Jurkat, Clone E6-1 (cell line): ENCODE measurements around the gene PCDHB4.
"Not testable (repeated sequence)": the region's sequence is repeated elsewhere in the genome, so short reads cannot be mapped to it uniquely, and the experiment has no call there.

ENCODE experiments used
- DNase-seq: peaks from one replicate; pipeline ENCODE4 v3.0.0-alpha.2; 2011; ENCODE audit warnings: low read depth, low spot score
- H3K4me3 ChIP-seq: 2 replicates; pipeline ENCODE4 v1.5.1; 2011; ENCODE audit warnings: mild to moderate bottlenecking, low read length, control low read depth, moderate library complexity

The PCDHB4 gene

GRCh38 chr5:141137346-141137745 is 15.7 kb downstream of the PCDHB4 start:
- DNase-seq = not testable (repeated sequence)

DNA sequence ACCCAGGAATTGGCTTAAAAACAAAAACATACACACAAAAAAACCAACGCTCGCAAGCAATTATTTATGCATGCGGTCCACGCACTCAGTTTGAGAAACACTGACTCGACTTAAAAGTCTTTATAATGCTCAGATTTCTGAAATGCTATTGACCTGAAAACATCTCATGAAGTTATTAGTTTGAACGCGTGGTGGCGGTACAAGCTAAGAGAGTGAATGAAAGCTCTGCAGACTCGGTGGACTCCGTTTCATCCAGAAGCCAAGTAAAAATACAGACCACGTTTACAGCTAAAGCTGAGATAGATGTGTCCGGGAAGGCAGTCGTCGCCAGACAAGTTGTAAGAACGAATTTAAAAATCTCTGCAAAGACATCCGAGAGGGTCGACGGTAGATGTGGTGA is 28.2 kb downstream of the PCDHB4 start, which contains the start of gene PCDHB6:
Gene PCDHB6, plus strand, starts transcription at position 246 of the 400 bp plus-strand sequence. CDS start 201 bp downstream, outside the sequence.
- no peak within 1 kb of the TSS for H3K4me3 ChIP-seq
- DNase-seq = no peak

More at GRCh38 chr5:141137346-141137745, 15.7 kb downstream of the PCDHB4 start:
- not testable (repeated sequence) for H3K4me3 ChIP-seq

GRCh38 chr5:141150224-141150992 is 28.8 kb downstream of the PCDHB4 start:
- H3K4me3 ChIP-seq = no peak overlapping the region
- no peak for DNase-seq

GRCh38 chr5:141150993-141151325 is 29.3 kb downstream of the PCDHB4 start:
- H3K4me3 ChIP-seq = no peak overlapping the region
- no peak for DNase-seq

DNA sequence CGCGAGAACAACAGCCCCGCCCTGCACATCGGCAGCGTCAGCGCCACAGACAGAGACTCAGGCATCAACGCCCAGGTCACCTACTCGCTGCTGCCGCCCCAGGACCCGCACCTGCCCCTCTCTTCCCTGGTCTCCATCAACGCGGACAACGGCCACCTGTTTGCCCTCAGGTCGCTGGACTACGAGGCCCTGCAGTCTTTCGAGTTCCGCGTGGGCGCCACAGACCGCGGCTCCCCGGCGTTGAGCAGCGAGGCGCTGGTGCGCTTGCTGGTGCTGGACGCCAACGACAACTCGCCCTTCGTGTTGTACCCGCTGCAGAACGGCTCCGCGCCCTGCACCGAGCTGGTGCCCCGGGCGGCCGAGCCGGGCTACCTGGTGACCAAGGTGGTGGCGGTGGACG is 30.0 kb downstream of the PCDHB4 start:
- not testable (repeated sequence) for DNase-seq, H3K4me3 ChIP-seq

GRCh38 chr5:141152096-141152495 is 30.5 kb downstream of the PCDHB4 start:
- DNase-seq, H3K4me3 ChIP-seq: not testable (repeated sequence)

DNA sequence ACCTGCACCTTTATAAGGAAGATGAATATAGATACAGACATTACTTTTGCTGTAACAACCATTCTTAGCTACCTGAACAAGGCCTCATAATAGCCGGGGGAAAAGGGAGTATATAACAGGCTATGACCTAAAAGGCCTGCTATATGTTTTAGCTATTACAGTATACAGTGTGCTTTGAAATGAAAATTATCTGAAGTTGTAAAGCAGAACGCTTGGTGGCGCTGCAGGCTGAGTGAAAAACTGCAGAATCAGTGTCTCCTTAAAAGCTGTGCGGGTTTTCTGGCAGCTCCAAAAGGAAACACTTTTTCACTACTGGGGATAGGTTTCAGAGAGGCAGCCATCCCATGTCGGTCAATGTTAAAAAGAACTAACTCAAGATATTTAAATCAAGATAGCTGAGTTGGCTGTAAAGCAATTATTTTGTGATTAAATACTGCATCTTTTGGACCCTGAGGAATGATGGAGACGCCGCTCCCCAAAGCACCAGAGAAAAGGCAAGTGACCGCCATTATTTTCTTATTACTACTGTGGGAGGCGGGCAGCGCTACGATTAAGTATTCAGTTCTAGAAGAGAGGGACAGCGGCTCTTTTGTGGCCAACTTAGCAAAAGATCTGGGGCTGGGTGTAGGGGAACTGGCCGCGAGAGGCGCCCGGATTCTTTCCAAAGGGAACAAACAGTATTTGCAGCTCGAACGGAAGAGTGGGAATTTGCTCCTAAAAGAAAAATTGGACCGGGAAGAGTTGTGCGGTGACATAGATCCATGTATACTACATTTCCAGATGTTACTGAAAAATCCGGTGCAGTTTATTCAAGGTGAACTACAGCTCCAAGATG is 34.1 kb downstream of the PCDHB4 start:
- DNase-seq = no peak
- H3K4me3 ChIP-seq = no peak overlapping the region

GRCh38 chr5:141157356-141157755 is 35.7 kb downstream of the PCDHB4 start:
- not testable (repeated sequence) for DNase-seq, H3K4me3 ChIP-seq

GRCh38 chr5:141157901-141158300 is 36.3 kb downstream of the PCDHB4 start:
- H3K4me3 ChIP-seq, DNase-seq: not testable (repeated sequence)

GRCh38 chr5:141172381-141173204 is 51.0 kb downstream of the PCDHB4 start, which contains the start of gene PCDHB7:
PCDHB7 (plus strand) TSS chr5:141172644; CDS start chr5:141172836, 192 bp downstream.
- no peak within 1 kb of the TSS for H3K4me3 ChIP-seq
- peak; percentile 29 for DNase-seq

DNA sequence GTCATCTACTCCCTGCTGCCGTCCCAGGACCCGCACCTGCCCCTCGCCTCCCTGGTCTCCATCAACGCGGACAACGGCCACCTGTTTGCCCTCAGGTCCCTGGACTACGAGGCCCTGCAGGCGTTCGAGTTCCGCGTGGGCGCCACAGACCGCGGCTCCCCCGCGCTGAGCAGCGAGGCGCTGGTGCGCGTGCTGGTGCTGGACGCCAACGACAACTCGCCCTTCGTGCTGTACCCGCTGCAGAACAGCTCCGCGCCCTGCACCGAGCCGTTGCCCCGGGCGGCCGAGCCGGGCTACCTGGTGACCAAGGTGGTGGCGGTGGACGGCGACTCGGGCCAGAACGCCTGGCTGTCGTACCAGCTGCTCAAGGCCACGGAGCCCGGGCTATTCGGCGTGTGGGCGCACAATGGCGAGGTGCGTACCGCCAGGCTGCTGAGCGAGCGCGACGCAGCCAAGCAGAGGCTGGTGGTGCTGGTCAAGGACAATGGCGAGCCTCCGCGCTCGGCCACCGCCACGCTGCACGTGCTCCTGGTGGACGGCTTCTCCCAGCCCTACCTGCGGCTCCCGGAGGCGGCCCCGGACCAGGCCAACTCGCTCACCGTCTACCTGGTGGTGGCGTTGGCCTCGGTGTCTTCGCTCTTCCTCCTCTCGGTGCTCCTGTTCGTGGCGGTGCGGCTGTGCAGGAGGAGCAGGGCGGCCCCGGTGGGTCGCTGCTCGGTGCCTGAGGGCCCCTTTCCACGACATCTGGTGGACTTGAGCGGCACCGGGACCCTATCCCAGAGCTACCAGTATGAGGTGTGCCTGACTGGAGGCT is 52.9 kb downstream of the PCDHB4 start:
- not testable (repeated sequence) for DNase-seq, H3K4me3 ChIP-seq
